ENCODE data around the gene CNKSR3. TPM values are rescaled to one million over a fixed set of nuclear protein-coding genes. Genes with fewer than 3 reads are reported as not detected.

CNKSR3 gene
- total RNA-seq, 1 donor from 2014 or later: 12.1 TPM

DNA sequence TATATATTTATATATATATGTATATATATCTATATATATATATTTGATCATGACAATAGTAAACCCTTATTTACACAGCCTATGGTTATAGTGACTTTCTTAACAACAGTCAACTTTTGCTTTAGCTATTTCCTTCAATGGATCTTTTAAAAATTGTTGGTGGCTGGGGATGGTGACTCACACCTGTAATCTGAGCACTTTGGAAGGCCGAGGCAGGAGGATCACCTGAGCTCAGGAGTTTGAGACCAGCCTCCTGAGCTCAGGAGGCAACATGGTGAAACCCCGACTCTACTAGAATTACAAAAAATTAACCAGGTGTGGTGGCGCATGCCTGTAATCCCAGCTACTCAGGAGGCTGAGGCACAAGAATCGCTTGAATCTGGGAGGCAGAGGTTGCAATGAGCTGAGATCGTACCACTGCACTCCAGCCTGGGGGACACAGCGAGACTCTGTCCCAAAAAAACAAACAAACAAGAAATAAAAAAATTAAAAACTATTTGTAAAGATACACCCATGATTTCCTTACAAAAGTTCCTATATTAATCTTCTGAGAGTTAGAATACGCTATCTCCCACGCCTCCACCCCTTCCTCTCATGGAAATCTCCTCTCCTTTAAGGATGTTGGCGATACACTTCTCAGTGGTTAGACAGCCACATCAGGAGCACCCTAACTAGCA lies 29.2 kb upstream of the CNKSR3 start:
- Histone ChIP-seq H3K36me3 (ENCODE audit: control insufficient read depth, insufficient read depth, low read length) (no peaks in the 10 kb centered on the region), H3K27me3 (ENCODE audit: control insufficient read depth, insufficient read depth, low read length) (no peaks in the 10 kb centered on the region), H3K4me3 (ENCODE audit: low read depth, low read length) (no peak overlapping the region)
- no peak for DNase-seq (ENCODE audit: low read depth)
- TF ChIP-seq, protein P1, sequence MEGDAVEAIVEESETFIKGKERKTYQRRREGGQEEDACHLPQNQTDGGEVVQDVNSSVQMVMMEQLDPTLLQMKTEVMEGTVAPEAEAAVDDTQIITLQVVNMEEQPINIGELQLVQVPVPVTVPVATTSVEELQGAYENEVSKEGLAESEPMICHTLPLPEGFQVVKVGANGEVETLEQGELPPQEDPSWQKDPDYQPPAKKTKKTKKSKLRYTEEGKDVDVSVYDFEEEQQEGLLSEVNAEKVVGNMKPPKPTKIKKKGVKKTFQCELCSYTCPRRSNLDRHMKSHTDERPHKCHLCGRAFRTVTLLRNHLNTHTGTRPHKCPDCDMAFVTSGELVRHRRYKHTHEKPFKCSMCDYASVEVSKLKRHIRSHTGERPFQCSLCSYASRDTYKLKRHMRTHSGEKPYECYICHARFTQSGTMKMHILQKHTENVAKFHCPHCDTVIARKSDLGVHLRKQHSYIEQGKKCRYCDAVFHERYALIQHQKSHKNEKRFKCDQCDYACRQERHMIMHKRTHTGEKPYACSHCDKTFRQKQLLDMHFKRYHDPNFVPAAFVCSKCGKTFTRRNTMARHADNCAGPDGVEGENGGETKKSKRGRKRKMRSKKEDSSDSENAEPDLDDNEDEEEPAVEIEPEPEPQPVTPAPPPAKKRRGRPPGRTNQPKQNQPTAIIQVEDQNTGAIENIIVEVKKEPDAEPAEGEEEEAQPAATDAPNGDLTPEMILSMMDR (IDR thresholded peaks at IDR 0.05; ENCODE audit: insufficient read depth, low read length, poor library complexity, severe bottlenecking): no peak

DNA sequence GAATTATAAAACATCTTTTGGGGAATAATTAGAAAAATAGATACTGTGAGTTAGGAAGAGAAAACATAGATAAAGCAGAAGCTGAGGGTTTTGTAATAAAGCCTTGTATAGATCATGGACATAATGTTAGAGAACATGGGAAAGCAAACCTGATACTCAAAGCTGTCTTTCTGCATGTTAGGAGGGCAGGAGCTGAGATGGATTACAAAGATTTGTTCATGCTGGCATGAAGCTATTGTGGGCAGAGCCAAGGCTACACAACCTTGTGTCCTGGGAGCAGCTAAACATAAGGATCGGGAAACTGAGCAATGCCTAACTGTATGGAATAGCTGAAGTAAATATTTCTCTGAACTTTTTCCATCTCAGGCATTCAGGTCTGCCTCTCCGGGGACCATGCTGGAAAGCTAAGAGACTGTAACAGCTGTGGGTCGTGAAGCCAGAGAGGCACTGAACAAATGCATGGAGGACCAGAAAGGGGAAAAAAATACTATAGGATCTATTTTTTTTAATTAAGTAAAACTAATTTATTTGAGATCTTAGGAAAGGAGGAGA lies 28.2 kb upstream of the CNKSR3 start:
- Histone ChIP-seq H3K4me3 (ENCODE audit: low read depth, low read length) (no peak overlapping the region), H3K27me3 (ENCODE audit: control insufficient read depth, insufficient read depth, low read length) (no peaks in the 10 kb centered on the region), H3K36me3 (ENCODE audit: control insufficient read depth, insufficient read depth, low read length) (no peaks in the 10 kb centered on the region)
- TF ChIP-seq, protein P1 (IDR thresholded peaks at IDR 0.05; ENCODE audit: insufficient read depth, low read length, poor library complexity, severe bottlenecking): no peak
- DNase-seq (ENCODE audit: low read depth): no peak

DNA sequence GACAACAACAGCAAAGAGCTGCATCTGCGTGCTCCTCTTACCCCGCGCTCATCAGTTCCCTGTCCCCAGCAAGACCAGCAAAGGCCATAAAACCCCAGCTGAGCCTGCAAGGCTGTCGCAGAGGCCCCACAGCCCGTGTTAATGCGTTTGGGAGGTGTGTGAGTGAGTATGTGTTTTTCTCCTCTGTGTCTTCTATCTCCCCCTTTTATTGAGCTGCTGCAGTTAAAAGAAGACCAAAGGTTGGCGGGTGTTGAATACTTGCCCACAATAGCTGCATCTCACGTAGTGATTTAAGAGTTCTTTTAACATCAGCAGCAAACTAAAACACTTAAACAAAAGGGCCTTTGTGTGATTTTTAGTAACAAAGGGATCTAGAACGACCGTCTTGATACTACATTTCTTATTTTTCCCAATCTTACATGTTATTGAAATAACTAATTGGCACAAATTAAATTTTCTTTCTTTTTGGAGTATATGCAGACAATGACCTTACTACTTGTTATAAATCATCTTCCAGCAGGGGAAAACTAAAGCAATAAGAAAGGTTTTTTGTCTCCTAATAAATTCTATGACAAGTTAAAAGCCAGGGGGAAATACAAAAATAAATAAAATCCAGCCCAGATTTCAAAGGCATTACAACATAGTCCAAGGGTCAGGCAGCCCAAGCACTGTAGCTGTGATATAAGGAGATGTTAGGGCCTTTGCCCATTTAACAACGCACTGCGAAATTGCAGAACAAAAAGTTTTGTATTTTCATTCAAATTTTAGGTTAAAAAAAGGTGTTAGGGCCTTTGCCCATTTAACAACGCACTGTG lies 27.2 kb upstream of the CNKSR3 start:
- Histone ChIP-seq H3K36me3 (ENCODE audit: control insufficient read depth, insufficient read depth, low read length) (no peaks in the 10 kb centered on the region), H3K27me3 (ENCODE audit: control insufficient read depth, insufficient read depth, low read length) (no peaks in the 10 kb centered on the region), H3K4me3 (ENCODE audit: low read depth, low read length) (no peak overlapping the region)
- DNase-seq (ENCODE audit: low read depth): no peak
- TF ChIP-seq, protein P1 (IDR thresholded peaks at IDR 0.05; ENCODE audit: insufficient read depth, low read length, poor library complexity, severe bottlenecking): no peak

DNA sequence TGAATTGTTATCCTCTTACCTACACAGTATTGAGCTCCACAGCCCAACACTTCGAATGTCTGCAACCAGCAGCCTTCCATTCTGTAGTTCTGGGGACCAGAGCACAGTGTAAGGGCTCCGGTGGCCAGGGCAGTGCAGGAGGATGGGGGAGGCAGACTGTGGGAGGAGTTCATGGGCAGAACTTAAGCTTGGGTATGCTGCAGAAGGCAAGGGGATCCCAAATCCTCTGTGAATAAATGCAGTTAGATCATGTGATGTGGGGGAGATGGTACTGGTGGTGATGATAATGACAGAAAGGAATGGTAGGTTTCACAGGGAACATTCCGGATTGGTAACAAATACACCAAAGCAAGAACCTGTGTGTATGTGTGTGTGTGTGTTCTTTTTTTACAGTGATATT lies 26.5 kb upstream of the CNKSR3 start:
- TF ChIP-seq, protein P1 (IDR thresholded peaks at IDR 0.05; ENCODE audit: insufficient read depth, low read length, poor library complexity, severe bottlenecking): no peak
- DNase-seq (ENCODE audit: low read depth): no peak
- no peaks in the 10 kb centered on the region for H3K27me3 ChIP-seq (ENCODE audit: control insufficient read depth, insufficient read depth, low read length)
- H3K36me3 ChIP-seq (ENCODE audit: control insufficient read depth, insufficient read depth, low read length): no peaks in the 10 kb centered on the region
- H3K4me3 ChIP-seq (ENCODE audit: low read depth, low read length): no peak overlapping the region

DNA sequence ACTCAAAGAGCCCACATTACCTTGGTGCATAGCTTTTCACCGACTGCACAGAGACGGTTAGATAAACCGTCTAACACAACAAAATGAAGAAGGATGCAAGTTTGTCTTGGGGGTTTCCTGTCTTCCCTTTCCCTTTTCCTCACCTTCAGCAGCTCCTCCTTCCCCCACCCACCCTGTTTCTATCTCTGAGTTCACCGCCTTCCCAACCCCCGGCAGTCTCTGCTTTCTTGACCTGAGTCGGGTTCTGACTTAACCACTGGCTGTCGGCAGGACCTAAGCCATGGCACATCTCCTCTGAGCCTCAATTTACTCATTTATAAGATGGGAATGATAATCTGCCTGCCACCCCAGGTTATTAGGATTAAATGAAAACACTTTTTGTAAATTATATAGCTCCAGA lies 25.8 kb upstream of the CNKSR3 start:
- Histone ChIP-seq H3K27me3 (ENCODE audit: control insufficient read depth, insufficient read depth, low read length) (no peaks in the 10 kb centered on the region), H3K4me3 (ENCODE audit: low read depth, low read length) (no peak overlapping the region), H3K36me3 (ENCODE audit: control insufficient read depth, insufficient read depth, low read length) (no peaks in the 10 kb centered on the region)
- TF ChIP-seq, protein P1 (IDR thresholded peaks at IDR 0.05; ENCODE audit: insufficient read depth, low read length, poor library complexity, severe bottlenecking): no peak
- no peak for DNase-seq (ENCODE audit: low read depth)

Data from kidney epithelial cell (primary cell).